Testis (tissue), 3 donors: ENCODE results near the gene PFKFB3. TPM values are rescaled to one million over a fixed set of nuclear protein-coding genes. Genes with fewer than 3 reads are reported as not detected.

ENCODE experiments used
- DNase-seq: peaks from one replicate; pipeline ENCODE4 v3.0.0-alpha.2; 2019
- H3K27ac ChIP-seq, 2 donors: fragments of 200-600 bp; sonication (generic); one replicate each; pipeline ENCODE4 v1.5.1; 2019
- H3K27me3 ChIP-seq: fragments of 200-600 bp; sonication (generic); one replicate; pipeline ENCODE4 v1.5.1; 2019
- H3K36me3 ChIP-seq: fragments of 200-600 bp; sonication (generic); one replicate; pipeline ENCODE4 v1.5.1; 2017; ENCODE audit warnings: low read depth; ENCODE audit errors: missing control alignments
- H3K4me1 ChIP-seq: fragments of 200-600 bp; sonication (generic); one replicate; pipeline ENCODE4 v1.5.1; 2019
- H3K4me3 ChIP-seq, 2 donors: fragments of 200-600 bp; sonication (generic); one replicate each; pipeline ENCODE4 v1.5.1; 2017 to 2019
- H3K9me3 ChIP-seq: fragments of 200-600 bp; sonication (generic); one replicate; pipeline ENCODE4 v1.5.1; 2017
- POLR2A ChIP-seq: fragments of 450-650 bp; IDR thresholded peaks from one replicate; pipeline ENCODE4 v1.6.1; 2017; ENCODE audit warnings: antibody characterized with exemption, mild to moderate bottlenecking, moderate library complexity
- WGBS, 2 donors: methylation state at CpG; one replicate each; pipeline ENCODE4 v1.1.5; 2018; 5-methylcytosine and 5-hydroxymethylcytosine counted together
- intact Hi-C: fragments of 100-400 bp; cut with DNase I; formaldehyde crosslinking; loops from one replicate; pipeline ENCODE4 v1.15.1; 2023; ENCODE audit warnings: low total_unique reads
- polyA plus RNA-seq: library from polyadenylated mRNA; stranded (reverse); fragments of 350-450 nt; fragmentation: Illumina TruSeq; extraction: RNeasy Lipid Tissue Mini Kit (QIAGEN cat#74804); gene quantifications from one replicate; pipeline ENCODE4 v1.2.3, GENCODE V29; 2014; ENCODE audit warnings: low read depth, low replicate concordance; ENCODE audit not compliant: insufficient read depth
- total RNA-seq, 2 donors: library from RNA; depleted of rRNA; stranded (reverse); fragments of >200 nt; gene quantifications; one replicate each; pipeline ENCODE4 v1.2.3, GENCODE V29; 2016
- TF ChIP-seq, protein P1 (sequence below), 3 experiments: fragments of 450-650 bp in 2 of 3; fragments of 200-600 bp in 1 of 3; sonication (generic) in 1 of 3; IDR thresholded peaks; one replicate each; pipeline ENCODE4 v1.5.1; 2016 to 2019; ENCODE audit warnings: antibody characterized with exemption in 3 of 3, mild to moderate bottlenecking in 2 of 3, moderate library complexity in 1 of 3

The PFKFB3 gene
- total and polyA plus RNA-seq, 3 donors from 2014 or later, result 31.7 to 65.3 (median 53.9) TPM

DNA sequence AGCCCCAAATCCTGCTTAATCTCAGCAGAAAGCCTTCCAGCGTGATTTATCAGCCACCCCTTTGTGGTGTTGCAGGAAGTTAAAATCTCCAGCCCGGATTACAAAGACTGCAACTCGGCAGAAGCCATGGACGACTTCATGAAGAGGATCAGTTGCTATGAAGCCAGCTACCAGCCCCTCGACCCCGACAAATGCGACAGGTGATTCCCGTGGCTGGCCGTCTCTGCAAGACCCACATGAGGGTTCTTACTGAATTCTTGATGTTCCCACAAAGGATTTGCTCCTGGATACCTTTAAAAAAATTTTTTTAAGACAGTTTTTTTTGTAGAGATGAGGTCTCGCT is 16.7 kb downstream of the PFKFB3 start:
- intact Hi-C loops, result no loop called here
- H3K27me3 ChIP-seq, result no peaks in the 10 kb centered on the region
- no peaks in the 10 kb centered on the region for H3K9me3 ChIP-seq
- no peak for DNase-seq
- no peak overlapping the region for H3K4me3 ChIP-seq
- no peak overlapping the region for H3K27ac ChIP-seq
- no peaks in the 10 kb centered on the region for H3K4me1 ChIP-seq
- H3K36me3 ChIP-seq, result no peaks in the 10 kb centered on the region
- TF ChIP-seq POLR2A, result no peak
- TF ChIP-seq, protein P1, sequence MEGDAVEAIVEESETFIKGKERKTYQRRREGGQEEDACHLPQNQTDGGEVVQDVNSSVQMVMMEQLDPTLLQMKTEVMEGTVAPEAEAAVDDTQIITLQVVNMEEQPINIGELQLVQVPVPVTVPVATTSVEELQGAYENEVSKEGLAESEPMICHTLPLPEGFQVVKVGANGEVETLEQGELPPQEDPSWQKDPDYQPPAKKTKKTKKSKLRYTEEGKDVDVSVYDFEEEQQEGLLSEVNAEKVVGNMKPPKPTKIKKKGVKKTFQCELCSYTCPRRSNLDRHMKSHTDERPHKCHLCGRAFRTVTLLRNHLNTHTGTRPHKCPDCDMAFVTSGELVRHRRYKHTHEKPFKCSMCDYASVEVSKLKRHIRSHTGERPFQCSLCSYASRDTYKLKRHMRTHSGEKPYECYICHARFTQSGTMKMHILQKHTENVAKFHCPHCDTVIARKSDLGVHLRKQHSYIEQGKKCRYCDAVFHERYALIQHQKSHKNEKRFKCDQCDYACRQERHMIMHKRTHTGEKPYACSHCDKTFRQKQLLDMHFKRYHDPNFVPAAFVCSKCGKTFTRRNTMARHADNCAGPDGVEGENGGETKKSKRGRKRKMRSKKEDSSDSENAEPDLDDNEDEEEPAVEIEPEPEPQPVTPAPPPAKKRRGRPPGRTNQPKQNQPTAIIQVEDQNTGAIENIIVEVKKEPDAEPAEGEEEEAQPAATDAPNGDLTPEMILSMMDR (IDR thresholded peaks at IDR 0.05), result no peak
- WGBS, 2 donors, result 85 to 92% methylated on average over 10 of the region's 10 CpGs

DNA sequence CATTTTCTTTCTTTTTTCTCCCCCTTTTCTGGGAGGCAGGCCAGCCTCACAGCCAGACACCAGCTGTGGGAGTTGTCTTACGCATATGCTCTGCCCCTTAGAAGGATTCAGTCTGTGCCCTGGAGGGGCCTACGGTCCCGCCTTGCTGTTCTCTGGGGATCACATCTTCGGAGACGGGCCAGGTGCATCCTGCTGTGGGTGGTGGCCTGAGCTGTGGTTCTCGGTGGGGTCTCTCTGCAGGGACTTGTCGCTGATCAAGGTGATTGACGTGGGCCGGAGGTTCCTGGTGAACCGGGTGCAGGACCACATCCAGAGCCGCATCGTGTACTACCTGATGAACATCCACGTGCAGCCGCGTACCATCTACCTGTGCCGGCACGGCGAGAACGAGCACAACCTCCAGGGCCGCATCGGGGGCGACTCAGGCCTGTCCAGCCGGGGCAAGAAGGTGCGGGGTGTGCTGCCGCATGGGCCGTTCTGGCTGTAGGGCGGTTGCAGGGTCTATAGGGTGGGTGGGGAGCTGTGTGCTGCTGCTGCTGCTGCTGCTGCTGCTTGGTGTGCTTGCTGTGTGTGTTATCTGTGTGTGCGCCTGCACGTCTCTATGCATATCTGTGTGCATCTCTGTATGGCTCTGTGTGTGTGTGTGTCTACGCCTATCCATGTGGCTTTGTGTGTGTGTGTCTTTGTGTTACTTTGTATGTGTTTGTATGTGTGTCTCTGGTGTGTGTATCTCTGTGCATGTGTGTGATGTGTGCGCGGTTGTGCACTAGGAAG is 17.9 kb downstream of the PFKFB3 start:
- Histone ChIP-seq H3K36me3 (no peaks in the 10 kb centered on the region), H3K27me3 (no peaks in the 10 kb centered on the region), H3K4me3 (no peak overlapping the region), H3K27ac (no peak overlapping the region), H3K9me3 (no peaks in the 10 kb centered on the region), H3K4me1 (no peaks in the 10 kb centered on the region)
- TF ChIP-seq POLR2A, result no peak
- TF ChIP-seq, protein P1 (IDR thresholded peaks at IDR 0.05), result no peak
- intact Hi-C loops, result no loop called here
- 82 to 93% methylated on average over 16 to 32 of the region's 32 CpGs for WGBS, 2 donors
- no peak for DNase-seq

DNA sequence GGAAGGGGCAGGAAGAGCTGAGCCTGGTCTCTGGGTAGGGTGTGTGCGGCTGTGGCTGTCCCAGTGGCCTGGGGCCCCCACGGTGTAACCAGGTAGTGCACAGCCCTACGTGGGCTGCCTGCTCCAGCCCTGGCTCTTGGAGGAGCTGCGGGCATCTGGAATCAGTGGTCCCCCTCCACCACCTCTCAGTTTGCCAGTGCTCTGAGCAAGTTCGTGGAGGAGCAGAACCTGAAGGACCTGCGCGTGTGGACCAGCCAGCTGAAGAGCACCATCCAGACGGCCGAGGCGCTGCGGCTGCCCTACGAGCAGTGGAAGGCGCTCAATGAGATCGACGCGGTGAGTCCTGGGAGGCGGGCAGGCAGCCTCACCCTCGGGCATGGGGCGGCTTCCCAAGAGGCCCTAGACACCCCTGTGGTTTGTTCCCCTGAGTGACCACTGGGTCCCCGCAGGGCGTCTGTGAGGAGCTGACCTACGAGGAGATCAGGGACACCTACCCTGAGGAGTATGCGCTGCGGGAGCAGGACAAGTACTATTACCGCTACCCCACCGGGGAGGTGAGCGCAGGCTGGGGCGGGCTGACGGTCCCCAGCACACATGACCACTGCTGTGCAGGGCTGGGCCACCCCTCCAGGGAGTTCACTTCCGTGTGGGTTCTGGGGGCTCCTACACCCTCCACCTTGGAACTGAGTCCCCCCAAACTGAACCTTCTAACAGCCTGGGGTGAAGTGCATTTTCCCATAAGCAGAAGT is 18.6 kb downstream of the PFKFB3 start:
- intact Hi-C loops, result no loop called here
- 83 to 95% methylated on average over 12 to 16 of the region's 30 CpGs for WGBS, 2 donors
- H3K9me3 ChIP-seq, result no peaks in the 10 kb centered on the region
- H3K36me3 ChIP-seq, result no peaks in the 10 kb centered on the region
- H3K4me3 ChIP-seq, result no peak overlapping the region
- no peak overlapping the region for H3K27ac ChIP-seq
- DNase-seq, result no peak
- no peaks in the 10 kb centered on the region for H3K27me3 ChIP-seq
- TF ChIP-seq, protein P1 (IDR thresholded peaks at IDR 0.05), result no peak
- no peak for TF ChIP-seq POLR2A
- H3K4me1 ChIP-seq, result no peaks in the 10 kb centered on the region

DNA sequence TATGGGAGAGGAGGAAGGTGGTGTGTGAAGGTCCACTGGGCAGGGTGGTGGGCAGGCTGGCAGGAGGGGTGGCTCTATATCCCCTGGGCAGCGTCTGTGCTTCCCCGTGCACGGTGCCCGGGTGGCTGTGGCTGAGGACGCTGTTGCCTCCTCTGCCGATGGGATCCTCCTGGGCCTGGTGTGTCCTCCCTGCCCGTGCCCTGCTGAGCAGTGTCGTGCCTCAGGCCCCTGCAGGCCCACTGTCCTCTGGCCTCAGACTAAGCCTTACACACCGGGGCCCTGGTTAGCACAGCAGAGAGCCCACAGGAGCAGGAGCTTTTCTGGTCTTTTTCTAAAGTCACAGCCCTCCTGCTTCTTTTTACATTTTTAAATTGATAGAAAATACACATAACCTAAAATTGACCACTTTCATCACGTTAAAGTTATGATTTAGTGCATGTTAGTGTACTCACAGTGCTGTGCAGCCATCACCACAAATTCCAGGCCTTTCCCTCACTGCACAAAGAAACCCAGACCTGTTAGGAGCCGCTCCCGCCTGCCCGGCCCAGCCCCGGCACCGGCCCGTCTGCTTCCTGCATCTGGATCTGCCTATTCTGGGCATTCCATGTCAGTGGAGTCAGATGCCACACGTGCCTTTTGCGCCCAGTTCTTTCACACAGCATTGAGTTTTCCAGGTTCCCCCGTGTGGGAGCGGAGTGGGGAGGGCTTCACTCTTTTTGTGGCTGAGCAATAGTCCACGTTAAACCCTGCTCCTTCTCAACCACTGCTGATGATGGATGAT is 19.4 kb downstream of the PFKFB3 start:
- Histone ChIP-seq H3K27ac (no peak overlapping the region), H3K36me3 (no peaks in the 10 kb centered on the region), H3K9me3 (no peaks in the 10 kb centered on the region), H3K4me3 (no peak overlapping the region), H3K27me3 (no peaks in the 10 kb centered on the region), H3K4me1 (no peaks in the 10 kb centered on the region)
- WGBS, 2 donors, result 74 to 88% methylated on average over 17 to 21 of the region's 21 CpGs
- intact Hi-C loops, result no loop called here
- DNase-seq, result no peak
- no peak for TF ChIP-seq POLR2A
- TF ChIP-seq, protein P1 (IDR thresholded peaks at IDR 0.05), result no peak
